WERI-Rb-1 (cell line): ENCODE measurements around the gene UVRAG.

Experiments used
- DNase-seq: peaks from one replicate; pipeline ENCODE4 v3.0.0-alpha.2; 2020
- H3K27ac ChIP-seq: fragments of 250-450 bp; sonication (Bioruptor Pico); 2 replicates; pipeline ENCODE4 v1.5.1; 2020; ENCODE audit warnings: mild to moderate bottlenecking, moderate library complexity
- H3K27me3 ChIP-seq: fragments of 250-450 bp; sonication (Bioruptor Pico); 2 replicates; pipeline ENCODE4 v1.5.1; 2021; ENCODE audit warnings: mild to moderate bottlenecking, low read depth, moderate library complexity; ENCODE audit not compliant: insufficient read depth, severe bottlenecking
- H3K36me3 ChIP-seq: fragments of 250-450 bp; sonication (Bioruptor Pico); 2 replicates; pipeline ENCODE4 v1.5.1; 2020; ENCODE audit warnings: mild to moderate bottlenecking, moderate library complexity
- H3K4me3 ChIP-seq: 2 replicates; pipeline ENCODE4 v1.5.1; 2011; ENCODE audit warnings: low read depth, mild to moderate bottlenecking, control low read depth, low read length
- H3K9me3 ChIP-seq: fragments of 250-450 bp; sonication (Bioruptor Pico); 2 replicates; pipeline ENCODE4 v1.5.1; 2021; ENCODE audit warnings: mild to moderate bottlenecking, moderate library complexity; ENCODE audit not compliant: severe bottlenecking
- CTCF ChIP-seq: IDR thresholded peaks from 2 replicates; pipeline ENCODE4 v1.5.1; 2011; ENCODE audit warnings: low read depth, mild to moderate bottlenecking, control low read depth, inconsistent platforms, low read length

Gene UVRAG

GRCh38 chr11:75945446-75945845 lies 130.4 kb downstream of the UVRAG start:
- no peaks in the 10 kb centered on the region for H3K36me3 ChIP-seq
- TF ChIP-seq CTCF, result no peak
- H3K27me3 ChIP-seq, result no peaks in the 10 kb centered on the region
- H3K9me3 ChIP-seq, result no peaks in the 10 kb centered on the region
- H3K4me3 ChIP-seq, result no peak overlapping the region
- no peak overlapping the region for H3K27ac ChIP-seq
- peak; percentile 24 for DNase-seq

GRCh38 chr11:75945947-75946346 lies 130.9 kb downstream of the UVRAG start:
- H3K36me3 ChIP-seq, result no peaks in the 10 kb centered on the region
- no peaks in the 10 kb centered on the region for H3K9me3 ChIP-seq
- no peak for TF ChIP-seq CTCF
- H3K27me3 ChIP-seq, result no peaks in the 10 kb centered on the region
- H3K4me3 ChIP-seq, result no peak overlapping the region
- 0 out of 2 replicates have a peak overlapping the region, but pooled peaks have one; percentile 13 for H3K27ac ChIP-seq
- no peak for DNase-seq

GRCh38 chr11:75946531-75947530 lies 131.8 kb downstream of the UVRAG start:
- no peak overlapping the region for H3K4me3 ChIP-seq
- no peaks in the 10 kb centered on the region for H3K9me3 ChIP-seq
- peak; percentile 6 for DNase-seq
- H3K27me3 ChIP-seq, result no peaks in the 10 kb centered on the region
- no peak for TF ChIP-seq CTCF
- no peak overlapping the region; the same call in 1 of the 2 replicates for H3K27ac ChIP-seq
- no peaks in the 10 kb centered on the region for H3K36me3 ChIP-seq

- Histone ChIP-seq H3K4me3 (no peak overlapping the region), H3K9me3 (no peaks in the 10 kb centered on the region), H3K27ac (no peak overlapping the region), H3K36me3 (no peaks in the 10 kb centered on the region), H3K27me3 (no peaks in the 10 kb centered on the region)
- TF ChIP-seq CTCF, result no peak
- DNase-seq, result no peak
Measured at GRCh38 chr11:75949023-75949672, 134.1 kb downstream of the UVRAG start.

- H3K4me3 ChIP-seq, result no peak overlapping the region
- H3K36me3 ChIP-seq, result no peaks in the 10 kb centered on the region
- no peak for TF ChIP-seq CTCF
- H3K27me3 ChIP-seq, result no peaks in the 10 kb centered on the region
- DNase-seq, result no peak
- H3K27ac ChIP-seq, result no peak overlapping the region
- H3K9me3 ChIP-seq, result no peaks in the 10 kb centered on the region
Measured at GRCh38 chr11:75950141-75950540, 135.1 kb downstream of the UVRAG start.
